Raji (cell line): ENCODE results near the gene SPSB3.

ENCODE experiments used
- POLR2A ChIP-seq: IDR thresholded peaks from 2 replicates; pipeline ENCODE4 v1.6.1; 2011; ENCODE audit warnings: low read depth, low read length, control low read depth; ENCODE audit not compliant: insufficient read depth

Gene SPSB3

DNA sequence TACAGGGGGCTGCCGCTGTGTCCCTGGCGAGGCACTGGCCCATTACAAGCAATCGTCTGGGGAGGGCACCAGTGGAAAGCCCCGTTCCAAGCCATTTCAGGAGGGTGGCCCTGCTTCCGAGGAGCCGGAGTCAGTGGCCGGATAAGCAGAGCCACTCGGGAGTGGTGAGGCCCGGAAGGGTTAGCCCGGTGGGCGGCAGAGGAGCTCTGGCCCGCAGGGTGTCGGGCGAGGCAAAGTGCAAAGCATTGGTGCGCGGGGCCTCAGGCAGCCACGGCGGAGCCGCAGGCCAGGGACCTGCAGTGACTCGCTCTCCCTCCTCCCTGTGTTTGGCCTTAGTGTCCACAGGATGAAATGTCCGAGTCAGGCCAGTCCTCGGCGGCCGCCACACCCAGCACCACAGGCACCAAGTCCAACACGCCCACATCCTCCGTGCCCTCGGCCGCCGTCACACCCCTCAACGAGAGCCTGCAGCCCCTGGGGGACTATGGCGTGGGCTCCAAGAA, 35.6 kb downstream of the SPSB3 start:
- TF ChIP-seq POLR2A, result no peak

DNA sequence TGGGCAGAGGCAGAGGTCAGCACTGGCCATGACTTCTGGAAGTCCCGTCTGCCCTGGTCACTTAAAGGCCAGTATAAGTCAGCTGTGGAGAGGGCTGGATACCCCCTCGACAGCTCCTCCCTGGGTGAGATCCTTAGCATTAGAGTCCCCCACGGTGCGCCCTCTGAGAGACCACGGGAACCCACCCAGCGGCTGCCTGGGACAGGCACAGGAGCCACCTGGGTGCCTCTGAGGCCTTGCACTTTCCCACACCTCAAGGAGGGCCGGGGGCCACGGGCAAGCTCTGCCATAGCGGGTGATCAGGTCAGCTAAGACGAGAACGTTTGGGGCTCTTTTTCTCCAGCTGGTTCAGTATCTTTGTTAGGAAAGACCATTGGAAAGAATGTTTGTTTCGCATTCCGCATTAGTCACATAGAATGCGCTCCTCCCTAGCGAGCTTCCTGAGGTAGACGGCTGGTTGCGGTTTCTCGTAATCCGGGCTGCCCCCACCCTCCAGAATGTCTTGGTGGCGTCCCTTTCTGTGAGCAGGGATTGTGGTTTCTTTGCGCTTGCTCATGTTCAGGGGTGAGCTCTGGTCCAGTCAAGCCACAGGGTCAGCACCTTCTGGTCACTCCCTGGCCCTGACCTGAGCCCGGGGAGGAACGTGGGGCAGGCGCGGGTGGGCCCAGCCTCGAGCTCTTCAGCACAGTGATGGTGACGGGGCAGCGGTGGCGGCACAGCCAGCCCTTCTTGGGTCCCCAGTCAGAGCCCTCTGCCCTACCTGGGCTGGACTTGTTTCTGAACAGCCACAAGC, 36.3 kb downstream of the SPSB3 start:
- no peak for TF ChIP-seq POLR2A

DNA sequence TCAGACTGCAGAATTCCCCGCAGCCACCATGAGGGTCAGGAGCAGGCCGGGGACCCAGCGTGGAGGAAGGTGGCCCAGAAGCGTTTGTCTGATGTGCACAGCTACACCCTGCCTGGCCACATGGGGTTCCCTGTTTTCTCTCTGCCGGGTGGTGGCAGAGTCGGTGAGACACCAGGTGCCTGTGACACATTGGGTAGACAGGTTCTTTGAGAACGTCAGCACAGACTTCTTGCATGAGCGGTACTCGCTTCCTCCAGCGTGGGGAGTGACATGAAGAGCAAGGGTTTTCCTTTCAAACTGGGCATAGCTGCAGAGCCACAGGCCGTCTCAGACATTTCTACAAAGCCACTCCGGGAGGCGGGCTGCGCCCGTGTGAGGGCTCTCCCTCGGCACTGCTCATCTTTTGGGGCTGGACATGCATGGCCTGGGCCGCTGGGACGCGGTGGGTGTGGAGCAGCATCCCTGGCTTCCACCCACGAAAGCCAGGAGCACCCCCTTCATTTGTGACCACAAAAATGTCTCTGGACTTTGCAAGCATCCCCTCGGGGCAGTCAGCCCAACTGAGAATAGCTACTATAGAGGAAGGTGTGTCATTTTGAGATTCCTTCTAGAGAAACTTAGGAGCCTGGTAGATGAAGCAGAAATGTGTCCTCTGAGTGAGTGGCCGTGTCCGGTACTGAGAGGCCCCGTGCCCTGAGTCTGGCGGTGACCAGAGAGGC, 37.0 kb downstream of the SPSB3 start:
- TF ChIP-seq POLR2A, result no peak

DNA sequence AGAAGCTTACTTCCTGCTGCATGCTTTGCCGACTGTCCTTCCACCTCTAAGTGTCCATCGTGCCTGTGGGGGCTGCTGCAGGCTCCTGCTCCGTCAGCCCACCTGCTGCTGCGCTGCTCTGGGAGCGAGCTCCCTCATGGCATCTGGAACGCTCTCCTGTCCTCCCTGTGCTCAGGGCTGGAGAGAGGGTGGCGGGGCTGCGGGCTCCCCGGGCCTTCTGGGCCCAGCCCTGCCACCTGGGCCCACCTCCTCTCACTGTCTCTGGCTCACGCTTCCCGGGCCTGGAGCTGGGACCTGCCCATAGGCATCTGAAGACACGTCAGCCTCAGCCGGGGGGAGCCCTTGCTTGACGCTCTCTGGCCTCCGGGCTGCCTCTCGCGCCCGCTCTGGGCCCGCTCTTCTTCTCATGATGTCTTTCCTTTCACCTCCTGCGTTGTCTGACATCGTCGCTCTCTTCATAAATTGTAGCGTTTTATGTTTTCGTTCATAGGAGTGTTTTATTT, 38.0 kb downstream of the SPSB3 start:
- no peak for TF ChIP-seq POLR2A

DNA sequence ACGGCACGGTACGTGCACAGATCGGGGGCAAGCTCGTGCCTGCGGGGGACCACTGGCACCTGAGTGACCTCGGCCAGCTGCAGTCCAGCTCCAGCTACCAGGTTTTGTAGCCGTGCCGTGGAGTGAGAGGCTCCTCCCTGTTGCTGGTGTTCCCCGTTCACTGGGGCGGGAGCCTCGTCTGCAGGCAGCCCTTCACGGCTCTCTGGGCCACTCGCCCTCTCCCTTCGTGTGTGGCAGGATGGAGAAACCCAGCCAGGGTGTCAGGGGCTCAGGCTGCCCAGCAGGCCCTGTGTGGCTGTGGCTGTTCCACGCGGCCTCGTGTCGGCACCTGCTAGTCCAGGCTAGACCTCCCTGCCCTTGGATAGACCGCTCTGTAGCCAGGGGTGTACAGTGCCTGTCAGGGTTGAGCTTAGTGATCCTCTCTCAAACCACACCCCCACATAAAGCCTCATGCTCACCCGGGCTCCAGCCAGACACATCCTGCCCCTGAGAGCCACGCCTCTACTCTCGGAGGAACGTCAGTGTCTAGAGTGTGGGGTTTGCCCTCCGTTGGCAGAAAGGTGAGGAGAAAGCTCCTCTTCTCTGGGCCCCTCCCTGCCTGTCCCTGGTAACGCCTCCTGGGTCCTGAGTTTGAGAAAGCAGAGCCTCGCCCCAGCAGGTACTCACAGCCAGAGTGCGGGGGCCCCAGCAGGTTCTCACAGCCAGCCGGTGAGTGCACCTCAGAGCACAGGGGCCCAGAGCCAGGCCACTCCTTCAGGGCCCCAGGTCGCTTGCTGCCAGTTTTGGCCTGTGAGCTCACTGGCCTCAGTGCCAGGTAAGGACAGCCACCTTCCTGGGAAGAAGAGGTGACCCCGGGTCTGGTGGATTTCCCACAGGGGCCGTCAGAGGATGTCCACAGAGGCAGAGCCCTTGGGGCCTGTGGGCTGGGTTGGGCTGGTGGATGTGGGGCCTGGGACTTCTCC, 38.7 kb downstream of the SPSB3 start:
- TF ChIP-seq POLR2A, result no peak

DNA sequence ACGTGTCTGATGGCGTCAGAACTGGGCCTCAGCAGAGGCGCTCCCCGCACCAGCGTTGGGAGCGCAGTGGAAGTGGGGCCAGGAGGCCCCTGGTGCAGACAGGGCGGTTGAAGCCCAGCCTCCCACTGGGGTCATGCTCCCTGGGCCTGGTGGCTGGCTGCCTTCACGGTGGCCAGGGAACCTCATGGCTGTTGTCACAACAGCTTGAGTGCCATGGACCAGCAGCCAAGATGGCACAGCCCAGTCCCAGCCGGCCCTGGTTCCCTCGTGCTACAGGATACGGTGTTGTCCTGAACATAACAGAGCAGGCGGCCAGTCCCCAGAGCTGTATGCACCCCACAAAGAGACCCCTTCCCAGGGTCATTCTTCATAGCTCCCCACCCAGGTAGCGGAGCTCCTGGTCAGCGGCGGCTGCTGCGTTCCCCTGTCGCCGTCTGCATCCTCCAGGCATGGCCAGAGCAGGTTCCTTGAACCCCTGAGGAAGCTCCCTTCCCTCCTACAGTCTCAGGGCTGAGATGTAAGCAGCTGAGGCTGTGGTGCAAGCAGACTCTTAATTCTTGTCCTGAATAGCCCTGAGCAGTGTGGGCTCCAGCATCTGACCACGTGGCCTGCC, 40.7 kb downstream of the SPSB3 start:
- no peak for TF ChIP-seq POLR2A

DNA sequence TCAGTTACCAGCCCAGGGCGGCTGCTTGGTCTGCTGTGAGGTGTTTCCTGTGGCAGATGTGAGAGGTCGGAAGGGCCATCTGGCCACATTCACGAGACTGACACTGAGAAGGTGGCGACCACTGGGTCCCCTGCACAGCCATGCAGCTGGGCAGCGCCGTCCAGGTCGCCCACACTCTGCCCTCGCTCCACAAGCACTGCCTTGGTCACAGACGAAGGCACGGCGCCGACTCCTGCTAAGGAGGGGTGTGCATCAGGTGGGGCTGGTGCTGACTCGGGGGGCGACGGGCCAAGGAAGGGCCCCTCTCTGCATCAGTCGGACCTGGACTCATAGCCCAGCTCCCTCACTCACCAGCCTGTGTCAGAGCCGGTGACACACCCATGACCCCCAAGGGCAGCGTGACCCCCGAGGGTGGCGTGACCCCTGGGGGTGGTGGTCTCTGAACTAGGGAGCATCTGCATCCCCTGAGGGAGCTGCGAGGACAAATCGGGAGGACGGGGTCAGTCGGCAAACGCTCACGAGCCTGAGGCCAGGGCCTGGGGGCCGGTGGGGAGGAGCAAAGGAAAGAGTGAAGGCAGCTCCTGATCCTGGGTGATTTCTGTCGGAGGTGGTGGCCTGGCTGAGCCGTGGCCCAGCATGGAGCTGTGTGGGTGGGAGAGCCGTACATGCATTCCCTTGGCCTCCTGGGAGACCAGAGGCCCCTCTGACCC, 41.4 kb downstream of the SPSB3 start:
- TF ChIP-seq POLR2A, result no peak

DNA sequence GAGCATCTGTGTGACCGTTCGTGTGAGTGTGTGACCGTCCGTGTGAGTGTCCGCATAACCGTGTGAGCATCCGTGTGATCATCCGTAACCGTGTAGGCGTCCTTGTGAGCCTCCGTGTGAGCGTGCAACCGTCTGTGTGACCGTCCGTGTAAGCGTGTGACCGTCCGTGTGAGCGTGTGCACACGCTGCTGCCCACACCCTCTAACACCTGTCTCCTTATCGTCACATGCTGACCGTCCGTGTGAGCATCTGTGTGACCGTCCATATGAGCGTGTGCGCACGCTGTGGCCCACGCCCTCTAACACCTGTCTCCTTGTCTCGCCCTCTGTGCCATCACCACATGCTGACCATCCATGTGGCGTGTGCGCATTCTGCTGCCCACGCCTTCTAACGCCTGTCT, 42.1 kb downstream of the SPSB3 start:
- TF ChIP-seq POLR2A, result no peak

DNA sequence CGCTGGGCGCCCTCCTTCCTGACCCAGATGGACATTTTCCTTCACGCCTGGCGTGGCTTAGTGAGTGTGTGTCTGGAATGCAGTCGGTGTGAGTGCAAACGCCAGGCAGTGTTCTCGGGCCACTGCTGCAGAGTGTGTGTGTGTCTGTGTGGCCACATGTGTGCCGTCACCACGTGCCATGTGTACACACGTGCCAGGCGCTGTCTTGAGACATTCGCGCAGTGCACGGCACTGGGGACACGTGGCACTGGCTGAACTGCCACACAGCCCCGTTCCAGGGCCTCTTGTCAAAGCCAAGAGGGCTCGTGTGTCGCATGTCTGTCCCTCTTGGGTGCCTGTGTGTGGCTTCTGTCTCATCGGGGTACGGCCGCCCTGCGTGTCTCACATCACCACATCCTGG, 47.6 kb downstream of the SPSB3 start:
- no peak for TF ChIP-seq POLR2A

DNA sequence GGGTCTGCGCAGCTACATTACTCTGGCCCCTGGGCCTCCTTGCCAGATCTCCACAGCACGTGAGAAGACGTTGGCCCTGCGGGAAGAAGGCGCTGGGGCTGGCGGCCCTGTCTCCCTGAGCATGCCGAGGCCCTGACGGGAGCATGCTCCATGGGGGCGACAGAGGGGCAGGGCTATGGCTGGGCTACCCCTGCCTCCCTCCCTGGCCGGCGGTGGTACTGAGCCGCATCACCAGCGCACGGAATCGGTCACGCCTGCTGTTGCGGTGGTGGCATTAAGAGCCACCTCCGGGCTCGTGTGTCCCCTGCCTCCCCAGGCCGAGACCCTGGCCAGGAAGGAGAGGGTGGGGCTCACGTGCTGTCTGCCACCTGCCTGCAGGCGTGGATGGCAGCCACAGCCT, 48.2 kb downstream of the SPSB3 start:
- TF ChIP-seq POLR2A, result no peak

DNA sequence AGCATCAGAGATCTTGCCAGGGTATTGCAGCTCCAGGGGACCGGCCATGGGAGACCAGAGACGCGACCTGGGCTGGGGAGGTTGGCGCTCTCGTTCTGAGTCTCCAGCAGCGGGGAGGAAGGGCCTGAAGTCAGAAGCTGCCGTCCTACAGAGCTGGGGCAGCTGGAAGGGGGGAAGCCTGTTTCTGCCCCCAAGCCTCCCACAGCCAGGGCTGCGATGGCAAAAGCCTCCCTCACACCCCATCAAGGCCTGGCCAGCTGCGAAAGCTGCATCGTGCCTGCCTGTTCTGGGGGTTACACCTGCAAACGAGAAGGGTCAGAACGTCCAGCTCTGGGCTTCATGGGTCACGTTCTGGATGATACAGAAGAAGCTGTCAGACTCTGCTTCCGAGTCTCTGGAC, 50.3 kb downstream of the SPSB3 start:
- no peak for TF ChIP-seq POLR2A

DNA sequence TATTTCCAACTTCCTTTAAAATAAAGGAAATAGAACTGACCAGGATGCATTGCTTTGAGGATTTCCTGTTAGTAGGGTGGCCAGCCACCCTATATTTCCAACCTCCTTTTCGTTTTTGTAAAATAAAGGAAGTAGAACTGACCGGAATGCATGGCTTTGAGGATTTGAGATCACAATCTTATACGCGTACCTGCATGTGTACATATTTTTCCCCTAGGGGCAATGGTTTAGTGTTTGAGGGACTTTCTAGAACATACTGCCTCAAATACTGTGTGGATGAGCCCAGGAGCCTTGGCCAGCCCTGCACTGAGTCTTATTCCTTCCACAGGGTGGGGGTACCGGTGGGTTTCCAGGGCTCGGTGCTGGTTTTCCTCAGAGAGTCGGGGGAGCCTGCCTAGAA, 50.8 kb downstream of the SPSB3 start:
- TF ChIP-seq POLR2A, result no peak

DNA sequence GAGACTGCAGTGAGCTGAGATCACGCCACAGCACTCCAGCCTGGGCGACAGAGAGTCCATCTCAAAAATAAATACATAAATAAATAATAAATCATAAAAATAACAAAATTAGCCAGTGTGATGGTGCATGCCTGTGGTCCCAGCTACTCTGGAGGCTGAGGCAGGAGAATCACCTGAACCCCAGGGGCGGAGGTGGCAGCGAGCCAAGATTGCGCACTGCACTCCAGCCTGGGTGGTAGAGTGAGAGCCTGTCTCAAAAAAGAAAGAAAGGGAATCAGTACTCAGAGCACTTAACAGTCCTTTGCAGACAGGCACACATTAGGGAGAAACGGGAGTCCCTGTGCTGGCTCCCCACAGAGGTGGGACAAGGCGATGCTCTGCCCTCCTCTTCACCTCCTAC, 51.3 kb downstream of the SPSB3 start:
- no peak for TF ChIP-seq POLR2A

DNA sequence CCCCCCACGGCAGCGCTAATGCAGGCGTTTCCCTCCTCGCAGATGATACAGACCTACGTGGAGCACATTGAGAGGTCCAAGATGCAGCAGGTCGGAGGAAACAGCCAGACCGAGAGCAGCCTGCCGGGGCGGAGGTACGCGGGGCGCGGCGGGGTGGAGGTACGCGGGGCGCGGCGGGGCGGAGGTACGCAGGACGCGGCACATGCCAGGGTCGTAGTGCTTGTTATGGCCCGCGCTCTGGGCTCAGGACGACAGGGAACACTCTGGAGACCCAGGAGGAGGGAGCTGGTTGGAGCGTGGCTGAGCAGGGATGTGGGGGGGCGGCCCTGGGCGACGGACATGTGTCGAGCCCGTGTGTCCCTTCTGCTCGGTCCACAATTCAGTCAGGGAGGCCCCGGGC, 52.9 kb downstream of the SPSB3 start:
- TF ChIP-seq POLR2A, result no peak

DNA sequence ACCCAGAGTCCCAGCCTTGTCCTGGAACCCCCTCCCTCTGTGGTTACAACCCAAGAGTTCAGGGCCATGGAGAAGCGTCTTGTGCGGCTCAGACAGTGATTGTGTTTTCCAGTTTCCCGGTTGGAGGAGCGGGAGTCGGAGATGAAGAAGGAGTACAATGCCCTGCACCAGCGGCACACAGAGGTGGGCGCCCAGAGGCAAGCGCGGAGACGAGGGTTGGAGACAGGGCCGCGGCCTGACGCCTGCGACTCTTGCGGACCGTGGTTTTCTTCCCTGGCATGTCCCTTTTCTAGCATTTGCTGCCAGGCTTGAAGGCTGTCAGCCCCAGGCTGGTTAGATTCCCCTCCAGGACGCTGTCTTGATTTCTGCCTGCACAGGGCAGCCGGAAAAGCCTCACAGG, 53.3 kb downstream of the SPSB3 start:
- TF ChIP-seq POLR2A, result no peak
